Pons (tissue), 1 donor: ENCODE data around the gene TTLL10.
"Not testable (repeated sequence)": the region's sequence is repeated elsewhere in the genome, so short reads cannot be mapped to it uniquely, and the experiment has no call there.

Source experiments
- DNase-seq: peaks from one replicate; pipeline ENCODE4 v3.0.0-alpha.2; 2016; ENCODE audit warnings: low spot score

TTLL10 gene

DNA sequence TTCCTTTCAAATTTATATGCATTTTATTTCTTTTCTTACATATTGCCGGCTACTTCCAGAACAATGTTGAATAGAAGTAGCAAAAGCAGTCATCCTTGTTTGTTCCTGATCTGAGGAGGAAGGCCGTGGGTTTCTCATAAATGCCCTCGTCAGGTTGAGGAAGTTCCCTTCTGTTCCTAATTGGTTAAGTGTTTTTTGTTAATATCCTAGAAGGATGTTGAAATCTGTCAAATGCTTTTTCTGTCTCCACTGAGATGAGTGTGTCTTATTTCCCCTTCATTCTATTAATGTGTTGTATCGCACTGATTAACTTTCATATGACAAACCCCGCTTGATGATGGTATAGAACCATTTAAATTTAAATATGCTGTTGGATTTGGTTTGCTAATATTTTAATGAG lies 15.4 kb downstream of the TTLL10 start:
- DNase-seq = no peak

DNA sequence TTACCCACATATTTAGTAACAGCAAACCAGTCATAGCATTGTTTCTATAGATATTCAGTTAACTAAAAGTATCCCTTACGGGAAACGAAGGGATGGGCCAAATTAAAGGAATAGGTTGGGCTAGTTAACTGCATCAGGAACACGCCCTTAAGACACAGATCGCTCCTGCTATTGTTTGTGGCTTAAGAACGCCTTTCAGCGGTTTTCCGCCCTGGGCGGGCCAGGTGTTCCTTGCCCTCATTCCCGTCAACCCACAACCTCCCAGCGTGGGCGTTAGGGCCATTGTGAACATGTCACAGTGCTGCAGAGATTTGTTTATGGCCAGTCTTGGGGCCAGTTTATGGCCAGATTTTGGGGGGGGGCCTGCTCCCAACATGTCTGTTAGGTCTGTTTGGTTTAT lies 18.1 kb downstream of the TTLL10 start:
- DNase-seq = no peak

DNA sequence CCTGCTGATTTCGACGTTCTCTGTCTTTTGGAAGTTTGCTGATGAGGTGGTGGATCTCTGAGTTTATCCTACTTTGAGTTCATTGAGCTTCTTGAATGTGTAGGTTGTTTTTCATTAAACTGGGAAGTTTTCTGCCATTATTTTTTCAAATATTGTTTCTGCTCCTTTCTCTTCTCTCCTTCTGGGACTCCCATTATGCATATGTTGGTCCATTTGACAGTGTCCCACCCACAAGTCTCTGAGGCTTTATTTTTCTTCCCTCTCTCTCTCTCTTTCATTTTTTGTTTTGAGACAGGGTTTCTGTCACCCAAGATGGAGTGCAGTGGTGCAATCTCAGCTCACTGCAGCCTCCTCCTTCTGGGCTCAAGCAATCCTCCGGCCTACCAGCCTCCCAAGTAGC lies 21.0 kb downstream of the TTLL10 start:
- no peak for DNase-seq

DNA sequence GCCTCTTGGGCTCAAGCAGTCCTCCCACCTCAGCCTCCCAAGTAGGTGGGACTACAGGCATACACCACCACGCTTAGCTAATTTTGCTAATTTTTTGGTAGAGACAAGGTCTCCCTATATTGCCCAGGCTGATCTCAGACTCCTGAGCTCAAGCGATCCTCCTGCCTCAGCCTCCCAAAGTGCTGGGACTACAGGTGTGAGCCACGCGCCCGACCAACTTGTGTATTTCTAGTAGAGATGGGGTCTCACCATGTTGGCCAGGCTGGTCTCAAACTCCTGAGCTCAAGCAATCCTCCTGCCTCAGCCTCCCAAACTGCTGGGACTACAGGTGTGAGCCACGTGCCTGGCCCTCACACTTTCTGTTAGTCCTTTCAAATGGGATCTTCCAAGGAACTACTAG lies 22.0 kb downstream of the TTLL10 start:
- not testable (repeated sequence) for DNase-seq

DNA sequence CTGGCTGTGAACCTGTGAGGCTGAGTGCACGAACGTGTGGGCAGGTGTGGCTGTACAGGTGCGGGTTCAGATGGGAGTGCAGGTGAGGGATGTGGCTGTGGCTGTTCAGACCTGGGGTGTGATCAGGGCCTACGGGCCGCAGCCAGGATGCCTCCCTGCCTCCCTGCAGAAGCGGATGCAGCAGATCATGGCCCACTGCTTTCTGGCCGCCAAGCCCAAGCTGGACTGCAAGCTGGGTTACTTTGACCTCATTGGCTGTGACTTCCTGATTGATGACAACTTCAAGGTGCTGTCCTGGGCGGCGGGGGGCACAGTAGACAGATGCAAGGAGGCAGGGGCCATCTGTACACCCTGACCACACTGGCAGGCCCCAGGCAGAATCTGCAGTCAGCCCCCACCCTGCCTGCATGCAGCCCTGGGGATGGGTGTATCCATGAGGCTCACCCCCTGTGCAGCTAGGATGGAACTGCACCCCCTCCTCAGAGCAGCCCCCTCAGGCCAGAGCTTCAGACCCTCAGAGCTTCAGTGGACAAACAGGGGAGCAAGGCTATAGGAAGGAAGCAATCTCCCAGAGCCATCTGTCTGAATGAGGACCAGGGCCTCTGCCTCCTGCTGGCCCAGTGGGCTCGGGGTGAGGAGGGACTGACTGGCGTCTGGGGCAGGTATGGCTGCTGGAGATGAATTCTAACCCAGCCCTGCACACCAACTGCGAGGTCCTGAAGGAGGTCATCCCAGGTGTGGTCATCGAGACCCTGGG lies 22.9 kb downstream of the TTLL10 start:
- no peak for DNase-seq

DNA sequence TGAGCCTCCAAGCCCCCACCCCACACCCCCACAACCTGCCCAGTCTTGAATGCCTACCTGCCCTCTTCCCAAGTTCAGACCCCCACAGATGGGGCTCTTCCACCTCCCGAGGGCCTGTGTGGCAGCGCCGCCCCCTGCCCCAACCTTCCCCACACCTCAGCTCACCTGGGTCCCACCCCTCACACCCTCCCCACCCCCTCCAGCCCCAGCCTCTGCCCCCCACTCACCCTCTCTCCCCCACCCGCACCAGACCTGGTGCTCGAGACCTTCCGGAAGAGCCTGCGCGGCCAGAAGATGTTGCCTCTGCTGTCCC lies 23.5 kb downstream of the TTLL10 start:
- DNase-seq = no peak

DNA sequence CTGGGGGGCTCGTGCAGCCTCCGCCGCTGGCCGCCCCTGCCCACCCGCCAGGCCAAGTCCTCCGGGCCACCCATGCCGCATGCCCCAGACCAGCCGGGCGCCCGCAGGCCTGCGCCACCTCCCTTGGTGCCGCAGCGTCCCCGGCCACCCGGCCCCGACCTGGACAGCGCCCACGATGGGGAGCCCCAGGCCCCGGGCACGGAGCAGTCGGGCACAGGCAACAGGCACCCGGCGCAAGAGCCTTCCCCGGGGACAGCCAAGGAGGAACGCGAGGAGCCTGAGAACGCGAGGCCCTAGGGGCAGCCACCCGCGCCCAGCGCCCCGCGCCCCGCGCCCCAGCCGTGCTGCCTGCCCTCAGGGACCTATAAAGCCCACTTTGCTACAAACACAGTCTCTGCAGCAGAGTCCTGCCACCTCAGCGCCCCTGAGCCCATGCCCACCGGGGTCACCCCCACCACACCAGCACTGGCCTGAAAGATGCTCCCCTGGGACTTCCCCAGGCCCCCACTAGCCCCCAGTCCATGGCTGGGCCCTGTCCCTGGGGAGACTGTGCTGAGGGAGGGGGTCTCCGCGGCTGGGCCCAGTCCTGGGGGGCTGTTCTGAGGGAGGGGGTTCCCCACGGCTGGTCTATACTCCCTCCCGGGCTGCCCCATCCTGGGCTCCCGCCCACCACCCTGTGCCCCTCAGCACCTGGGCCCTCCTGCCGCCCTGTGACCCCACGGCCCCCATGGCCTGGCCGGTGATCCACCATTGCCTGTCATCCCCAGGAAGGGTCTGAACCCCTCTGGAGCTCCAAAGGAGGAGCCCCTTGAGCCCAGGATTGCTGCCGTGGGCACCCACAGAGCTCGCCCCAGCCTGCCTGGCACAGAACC lies 24.1 kb downstream of the TTLL10 start:
- no peak for DNase-seq

DNA sequence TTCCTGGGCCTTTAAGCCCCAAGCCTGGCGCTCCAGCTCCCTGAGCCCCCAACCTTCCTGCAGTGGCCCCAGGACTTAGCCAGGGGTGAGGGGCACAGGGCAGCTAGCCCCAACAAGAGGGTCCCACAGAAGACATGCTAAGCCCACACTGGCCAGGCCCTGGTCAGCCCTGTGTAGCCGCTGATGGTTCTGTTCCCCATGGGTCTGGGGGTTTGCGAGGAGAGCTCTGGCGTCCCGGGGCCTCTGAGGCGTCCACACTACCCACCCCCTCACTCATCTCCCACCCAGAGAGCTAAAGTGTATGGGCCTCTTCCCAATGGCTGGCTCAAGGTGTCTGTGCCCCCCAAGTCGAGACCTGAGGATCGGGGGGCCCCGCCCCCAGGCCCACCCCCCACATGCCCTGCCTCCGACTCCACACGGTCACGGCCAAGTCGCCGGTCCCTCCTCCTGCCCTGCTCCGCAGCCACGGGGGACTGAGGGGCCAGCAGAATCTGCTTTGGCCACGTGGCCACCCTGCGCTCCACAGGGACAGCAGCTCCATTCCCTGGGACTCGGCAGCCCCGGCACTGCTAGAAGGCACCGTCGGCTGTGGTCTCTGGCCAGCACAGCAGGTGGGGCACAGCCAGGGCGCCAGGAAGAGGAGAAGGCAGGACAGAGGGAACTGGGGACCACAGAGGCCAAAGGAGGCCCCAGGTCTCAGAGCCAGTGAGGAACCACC lies 24.9 kb downstream of the TTLL10 start:
- no peak for DNase-seq

DNA sequence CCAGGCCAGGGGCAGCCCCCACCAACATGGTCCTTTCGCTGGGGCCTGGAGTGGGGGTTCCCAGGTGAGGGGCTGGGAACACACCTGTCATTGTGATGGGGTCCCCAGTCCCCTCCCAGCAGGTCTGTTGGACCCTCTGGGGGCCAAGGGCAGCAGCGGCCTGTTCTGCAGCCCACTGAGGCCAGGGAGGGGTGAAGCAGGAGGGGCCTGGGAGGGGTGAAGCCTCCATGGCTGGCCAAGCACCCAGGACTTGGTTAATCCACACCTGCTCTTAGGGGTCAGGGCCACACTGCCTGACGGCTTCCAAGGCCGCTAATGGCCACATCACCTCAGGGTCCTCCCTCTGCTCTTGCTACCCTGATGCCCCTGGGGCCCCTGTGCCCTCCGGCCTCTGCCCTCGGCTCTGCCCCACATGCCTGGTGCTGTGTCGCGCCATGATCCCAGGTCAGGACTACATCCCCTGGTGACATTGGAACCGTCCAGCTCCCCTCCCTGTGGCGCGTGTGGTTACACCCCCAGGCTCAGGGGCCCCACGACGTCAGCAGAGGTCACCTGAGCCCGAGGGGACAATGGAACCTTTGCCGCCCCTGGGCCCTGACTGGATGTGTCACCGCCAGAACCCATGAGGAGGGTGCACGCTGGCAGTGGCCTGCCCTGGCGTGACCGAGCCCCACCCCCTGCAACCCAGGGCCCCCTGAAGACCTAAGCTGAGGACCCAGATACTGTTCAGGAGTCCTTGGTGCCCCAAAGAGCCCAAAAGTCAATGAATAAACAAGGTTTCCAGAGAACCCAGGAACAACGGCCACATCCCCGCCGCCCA lies 25.7 kb downstream of the TTLL10 start:
- DNase-seq = no peak

DNA sequence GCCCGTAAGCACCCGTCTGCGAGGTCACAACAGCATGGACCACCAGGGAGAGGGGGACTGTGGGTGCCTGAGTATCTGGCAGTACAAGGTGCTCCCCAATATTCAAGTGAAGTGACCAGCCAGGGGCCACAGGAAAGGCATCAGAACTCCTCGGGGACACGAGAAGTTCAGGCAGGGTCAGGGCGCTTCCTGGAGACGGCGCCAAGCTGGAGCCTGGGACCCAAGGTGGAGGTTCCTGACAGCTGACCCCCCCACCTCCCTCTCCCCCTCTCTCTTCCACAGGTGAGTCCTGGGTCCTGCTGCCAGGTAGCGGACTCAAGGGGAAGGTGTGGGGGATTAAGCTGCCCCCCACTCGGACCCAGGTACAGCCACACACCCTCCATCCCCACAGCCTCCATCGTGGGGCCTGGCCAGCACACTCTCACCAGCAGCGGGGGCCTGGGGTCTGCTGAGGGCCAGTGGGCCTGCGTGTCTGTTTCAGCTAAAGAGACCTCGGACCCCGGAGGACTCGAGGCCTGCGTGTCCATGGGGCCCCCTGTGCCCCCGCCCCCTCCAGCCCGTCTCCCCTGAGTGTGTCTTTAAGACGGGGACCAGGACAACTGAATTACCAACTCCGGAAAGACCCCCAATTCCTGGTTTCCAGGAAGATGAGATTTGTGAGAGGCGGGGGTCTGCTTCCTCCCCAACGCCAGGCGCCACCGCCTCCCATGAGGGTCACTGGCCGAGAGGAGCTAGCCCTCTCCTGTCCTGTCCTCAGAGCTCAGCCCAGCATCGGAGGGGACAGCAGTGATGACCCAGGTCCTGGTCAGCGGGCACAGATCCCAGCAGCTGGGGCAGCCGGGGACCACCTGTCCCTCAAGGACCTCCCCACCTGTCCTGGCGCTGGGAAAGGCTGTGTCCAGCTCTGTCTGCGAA lies 26.5 kb downstream of the TTLL10 start:
- no peak for DNase-seq

DNA sequence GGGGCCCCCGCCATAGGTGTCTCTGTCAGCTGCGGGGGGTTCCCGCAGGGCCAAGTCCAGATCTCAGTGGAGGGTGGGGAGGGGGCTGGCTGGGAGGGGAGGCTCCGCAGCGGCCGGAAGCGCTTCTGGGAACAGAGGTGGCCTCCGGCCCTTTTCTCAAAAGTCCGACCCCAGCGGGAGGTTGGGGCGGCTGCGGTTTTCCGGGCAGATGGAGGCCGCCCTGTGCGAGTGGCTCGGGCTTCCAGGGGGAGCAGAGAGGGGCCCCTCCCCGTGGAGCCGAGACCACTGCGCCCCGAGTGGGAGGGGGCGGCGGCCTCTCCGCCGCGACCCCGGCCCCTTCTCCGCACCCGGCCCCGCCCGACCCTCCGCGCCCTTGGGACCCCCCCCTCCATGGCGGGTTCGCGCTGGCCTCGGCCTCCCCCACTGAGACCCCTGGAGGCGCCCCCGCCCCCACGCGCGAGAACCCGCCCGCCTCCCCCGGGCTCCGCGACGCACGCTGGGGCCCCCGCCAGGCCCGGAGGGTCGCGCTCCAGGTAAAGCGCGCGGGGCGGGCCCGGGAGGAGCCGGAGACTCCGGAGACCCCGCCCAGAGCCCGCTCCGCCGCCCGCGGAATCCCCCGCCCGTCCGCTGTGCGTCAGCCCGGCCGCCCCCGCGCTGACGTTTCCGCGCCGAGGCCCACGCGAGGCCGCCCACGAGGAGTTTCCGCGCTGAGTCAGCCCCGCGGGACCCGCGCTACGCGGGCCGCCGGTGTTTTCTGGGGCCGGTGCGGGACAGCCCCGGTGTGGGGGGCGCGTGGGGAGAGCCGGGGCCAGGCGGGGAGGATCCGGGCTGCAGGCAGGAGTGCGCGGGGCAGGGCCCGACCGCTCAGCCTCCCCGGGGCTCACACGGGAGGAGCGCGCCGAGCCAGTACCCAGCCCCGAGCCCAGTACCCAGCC lies 27.5 kb downstream of the TTLL10 start:
- no peak for DNase-seq

DNA sequence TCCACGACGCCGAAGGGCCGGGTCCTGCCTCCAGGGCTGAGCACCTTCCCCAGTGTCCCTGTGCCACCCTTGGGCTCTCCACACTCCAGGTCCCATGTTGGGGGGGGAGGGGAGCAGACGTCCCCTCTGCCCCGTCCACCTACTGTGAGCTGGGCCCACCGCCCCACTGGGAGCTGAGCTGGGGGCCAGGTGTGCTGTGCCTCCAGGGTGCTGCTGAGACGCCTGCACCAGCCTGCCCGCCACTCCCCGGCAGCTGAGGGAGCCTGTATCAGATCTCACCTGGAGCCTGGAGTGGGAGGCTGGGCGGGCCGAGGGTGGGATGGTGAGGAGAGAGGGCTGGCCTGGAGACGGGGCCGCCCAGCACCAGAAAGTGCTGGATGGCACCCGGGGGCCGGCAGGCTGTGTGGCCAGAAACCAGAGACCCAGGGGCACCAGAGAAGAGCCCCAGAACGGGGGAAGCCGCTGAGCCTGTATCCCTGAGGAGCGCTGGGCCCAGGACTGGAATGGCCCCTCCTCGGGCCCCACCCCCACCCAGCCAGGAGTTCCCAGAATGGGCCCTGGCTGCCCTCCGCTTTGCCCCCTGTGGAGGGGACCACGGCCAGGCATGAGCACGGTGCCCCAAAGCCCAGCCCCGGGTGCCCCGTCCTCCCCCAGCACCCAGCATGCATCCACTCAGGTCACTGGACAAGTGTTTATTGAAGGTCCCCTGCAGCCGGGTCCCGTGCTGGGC lies 29.3 kb downstream of the TTLL10 start:
- DNase-seq = no peak

DNA sequence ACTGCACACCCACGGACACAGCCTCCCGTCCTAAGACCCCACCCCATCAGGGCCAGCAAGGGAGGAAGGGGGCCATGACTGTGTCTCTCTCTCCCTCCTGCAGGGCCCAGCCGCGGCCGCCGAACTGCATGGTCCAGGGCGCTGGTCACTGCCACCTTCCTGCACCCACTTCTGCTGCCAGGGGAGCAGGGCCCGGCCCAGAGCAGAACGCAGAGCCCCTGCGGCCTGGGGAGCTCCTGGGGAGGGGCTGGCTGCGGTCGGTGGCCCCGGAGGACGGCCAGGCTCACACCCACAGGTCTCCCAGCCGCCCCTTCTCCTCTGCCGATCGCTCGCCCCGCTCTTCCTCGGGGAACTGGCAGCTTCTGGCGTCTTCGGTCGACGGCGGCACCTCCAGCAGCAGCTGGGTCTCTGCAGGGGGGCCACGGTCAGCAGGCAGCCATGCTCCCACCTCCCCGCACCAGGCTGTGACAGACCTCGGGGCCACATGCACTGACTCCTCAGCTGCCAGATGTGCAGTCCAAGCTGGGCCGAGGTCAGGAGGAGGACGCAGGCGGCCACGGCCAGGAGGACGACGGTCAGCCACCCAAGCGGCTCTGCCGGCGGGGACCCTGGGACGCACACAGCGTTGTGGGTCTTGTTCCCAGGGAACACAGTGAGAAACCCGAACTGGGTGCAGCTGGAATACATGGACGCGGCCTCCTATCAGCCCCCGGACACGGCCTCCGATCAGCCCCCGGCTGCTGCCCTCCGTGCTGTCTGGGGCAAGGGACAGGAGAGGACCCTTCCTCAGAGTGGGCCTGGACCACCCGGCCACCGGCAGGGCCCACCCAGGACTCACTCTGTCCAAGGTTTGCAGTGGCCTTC lies 30.1 kb downstream of the TTLL10 start:
- no peak for DNase-seq

DNA sequence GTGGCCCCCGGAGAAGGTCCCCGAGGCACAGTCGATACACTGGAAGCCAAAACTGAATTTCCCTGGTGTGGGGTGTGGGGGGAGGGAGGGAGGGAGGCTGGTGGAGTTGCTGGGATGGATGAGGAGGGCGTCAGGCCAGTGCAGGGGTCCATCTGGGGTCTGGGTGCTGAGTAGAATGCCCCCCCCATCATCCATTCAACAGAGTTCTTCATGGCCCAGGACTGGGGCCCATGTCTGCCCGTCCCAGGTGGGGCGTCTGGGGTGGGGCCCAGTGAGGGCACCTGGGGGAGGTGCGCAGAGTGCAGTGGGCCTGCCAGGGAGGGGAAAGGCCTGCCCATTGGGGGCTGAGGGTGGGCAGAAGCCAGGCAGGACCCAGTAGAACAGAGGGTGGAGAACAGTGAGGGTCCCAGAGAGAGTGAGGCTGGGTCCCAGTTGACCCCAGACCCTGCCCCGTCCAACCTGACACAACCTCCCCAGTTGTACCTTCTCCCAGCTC lies 30.8 kb downstream of the TTLL10 start:
- DNase-seq = no peak

DNA sequence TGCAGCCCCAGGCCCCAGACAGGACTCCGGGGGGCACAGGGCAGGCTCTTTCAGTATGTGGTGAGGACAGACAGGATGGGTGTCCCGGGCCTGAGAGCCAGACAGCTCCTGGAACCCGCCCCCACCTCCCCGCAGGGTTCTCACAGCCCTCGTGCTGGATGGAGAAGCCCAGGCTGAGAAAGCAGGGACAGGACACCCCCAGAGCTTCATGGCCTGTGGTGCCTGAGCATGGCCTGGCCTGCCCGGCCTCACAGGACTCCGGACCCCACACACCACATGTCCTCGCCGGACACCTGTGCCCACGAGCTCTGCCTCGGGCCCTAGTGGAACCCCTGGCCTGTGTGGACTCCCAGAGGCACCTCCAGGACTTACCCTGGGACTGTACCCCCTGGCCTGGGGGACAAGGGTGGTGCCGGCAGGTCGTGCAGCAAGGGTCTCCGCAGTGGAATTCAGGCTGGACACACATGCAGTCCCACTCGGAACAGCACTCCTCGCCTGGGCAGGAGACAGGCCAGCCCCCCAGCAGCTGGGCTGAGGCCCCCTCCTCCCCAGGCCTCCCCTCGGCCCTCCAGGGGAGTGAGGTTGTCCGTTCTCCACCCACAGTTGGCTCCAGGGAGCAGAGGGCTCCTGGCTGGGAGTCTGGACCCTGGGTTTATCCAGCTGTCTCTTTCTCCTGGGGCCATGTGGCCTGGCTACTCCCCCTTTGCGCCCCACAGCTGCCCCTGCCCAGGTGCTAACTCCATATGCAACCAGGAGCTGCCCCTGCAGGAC lies 31.5 kb downstream of the TTLL10 start:
- DNase-seq = no peak

DNA sequence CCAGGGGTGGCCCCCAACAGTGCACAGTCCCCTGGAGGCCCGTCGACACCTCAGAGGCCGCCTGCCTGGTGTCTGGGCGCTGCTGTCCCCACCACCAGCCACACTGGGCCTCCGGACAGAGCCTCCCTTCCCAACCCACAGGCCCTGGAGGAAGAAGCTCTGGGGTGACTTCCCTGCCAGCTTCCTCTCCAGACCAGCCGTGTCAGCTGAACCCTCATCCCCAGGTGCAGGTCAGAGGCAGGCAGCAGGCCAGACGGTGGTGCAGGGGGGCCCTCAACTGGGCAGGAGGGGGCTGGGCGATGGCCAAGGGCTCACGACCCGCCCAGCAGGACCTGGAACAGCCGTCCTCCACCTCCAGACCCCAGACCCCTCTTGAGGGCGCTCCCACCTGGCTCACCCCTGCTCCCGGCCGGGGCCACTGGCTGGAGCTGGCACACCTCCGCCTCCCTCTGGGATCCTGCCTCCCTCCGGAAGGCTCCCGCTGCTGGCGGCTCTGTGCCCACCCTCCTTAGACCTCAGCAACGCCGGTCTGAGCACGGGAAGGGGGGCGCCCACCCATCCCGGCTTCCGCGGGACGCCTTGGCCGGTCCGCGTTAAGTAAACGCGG lies 32.2 kb downstream of the TTLL10 start:
- no peak for DNase-seq
